Astrocyte of the cerebellum (primary cell): ENCODE measurements around the gene PPCS.

ENCODE experiments used
- DNase-seq: peaks from one replicate; pipeline ENCODE4 v3.0.0-alpha.2; 2011; ENCODE audit warnings: low read depth
- H3K4me3 ChIP-seq: 2 replicates; pipeline ENCODE4 v1.5.1; 2011; ENCODE audit warnings: mild to moderate bottlenecking, low read depth, low read length, moderate library complexity
- in situ Hi-C: cut with HindIII; loops from 2 replicates; pipeline ENCODE4 v1.10.0; 2017; ENCODE audit warnings: low sequenced_read_pairs
- TF ChIP-seq, protein P1 (sequence below): IDR thresholded peaks from 2 replicates; pipeline ENCODE4 v1.5.1; 2012; ENCODE audit warnings: low read length, low read depth, moderate library complexity, mild to moderate bottlenecking; ENCODE audit errors: missing control alignments

Gene PPCS

DNA sequence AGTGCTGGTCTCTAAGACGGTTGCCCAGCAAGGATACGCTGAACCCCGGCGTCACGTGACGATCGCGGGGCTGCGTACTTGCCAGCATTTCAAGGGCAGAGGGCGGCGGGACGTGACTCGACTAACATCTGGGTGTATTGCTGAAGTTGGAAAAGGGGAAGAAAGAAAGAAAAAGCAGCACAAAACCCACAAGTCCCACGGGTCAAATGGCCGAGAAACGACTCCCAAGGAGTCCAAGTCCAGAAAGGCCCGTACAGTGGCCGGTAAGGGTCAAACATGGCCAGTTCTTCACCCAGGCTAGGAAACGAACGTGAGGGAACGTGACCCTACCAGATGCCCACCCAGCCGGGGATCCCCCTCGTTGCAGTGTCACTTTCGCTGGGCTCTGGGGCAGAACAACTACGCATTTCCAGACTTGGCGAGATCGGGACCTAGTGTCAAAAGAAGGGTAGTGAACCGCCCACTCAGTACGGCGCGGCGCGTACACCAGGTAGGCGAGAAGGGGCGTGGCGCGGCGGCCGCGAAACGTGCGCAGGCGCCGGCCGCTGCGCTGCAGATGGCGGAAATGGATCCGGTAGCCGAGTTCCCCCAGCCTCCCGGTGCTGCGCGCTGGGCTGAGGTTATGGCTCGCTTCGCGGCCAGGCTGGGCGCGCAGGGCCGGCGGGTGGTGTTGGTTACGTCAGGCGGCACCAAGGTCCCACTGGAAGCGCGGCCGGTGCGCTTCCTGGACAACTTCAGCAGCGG, at the start of gene PPCS, which contains the start of gene ZMYND12:
TSS of gene PPCS (plus strand) at position 534 of the 744 bp plus-strand sequence. CDS start at position 557, 23 bp downstream.
TSS of gene ZMYND12 (minus strand) at position 13 of the 744 bp plus-strand sequence. CDS start 25 bp downstream, outside the sequence.
- in situ Hi-C loops = no loop called here
- peak within 1 kb of the TSS; percentile 66 for H3K4me3 ChIP-seq
- TF ChIP-seq, protein P1, sequence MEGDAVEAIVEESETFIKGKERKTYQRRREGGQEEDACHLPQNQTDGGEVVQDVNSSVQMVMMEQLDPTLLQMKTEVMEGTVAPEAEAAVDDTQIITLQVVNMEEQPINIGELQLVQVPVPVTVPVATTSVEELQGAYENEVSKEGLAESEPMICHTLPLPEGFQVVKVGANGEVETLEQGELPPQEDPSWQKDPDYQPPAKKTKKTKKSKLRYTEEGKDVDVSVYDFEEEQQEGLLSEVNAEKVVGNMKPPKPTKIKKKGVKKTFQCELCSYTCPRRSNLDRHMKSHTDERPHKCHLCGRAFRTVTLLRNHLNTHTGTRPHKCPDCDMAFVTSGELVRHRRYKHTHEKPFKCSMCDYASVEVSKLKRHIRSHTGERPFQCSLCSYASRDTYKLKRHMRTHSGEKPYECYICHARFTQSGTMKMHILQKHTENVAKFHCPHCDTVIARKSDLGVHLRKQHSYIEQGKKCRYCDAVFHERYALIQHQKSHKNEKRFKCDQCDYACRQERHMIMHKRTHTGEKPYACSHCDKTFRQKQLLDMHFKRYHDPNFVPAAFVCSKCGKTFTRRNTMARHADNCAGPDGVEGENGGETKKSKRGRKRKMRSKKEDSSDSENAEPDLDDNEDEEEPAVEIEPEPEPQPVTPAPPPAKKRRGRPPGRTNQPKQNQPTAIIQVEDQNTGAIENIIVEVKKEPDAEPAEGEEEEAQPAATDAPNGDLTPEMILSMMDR = no peak
- DNase-seq = peak; percentile 40

DNA sequence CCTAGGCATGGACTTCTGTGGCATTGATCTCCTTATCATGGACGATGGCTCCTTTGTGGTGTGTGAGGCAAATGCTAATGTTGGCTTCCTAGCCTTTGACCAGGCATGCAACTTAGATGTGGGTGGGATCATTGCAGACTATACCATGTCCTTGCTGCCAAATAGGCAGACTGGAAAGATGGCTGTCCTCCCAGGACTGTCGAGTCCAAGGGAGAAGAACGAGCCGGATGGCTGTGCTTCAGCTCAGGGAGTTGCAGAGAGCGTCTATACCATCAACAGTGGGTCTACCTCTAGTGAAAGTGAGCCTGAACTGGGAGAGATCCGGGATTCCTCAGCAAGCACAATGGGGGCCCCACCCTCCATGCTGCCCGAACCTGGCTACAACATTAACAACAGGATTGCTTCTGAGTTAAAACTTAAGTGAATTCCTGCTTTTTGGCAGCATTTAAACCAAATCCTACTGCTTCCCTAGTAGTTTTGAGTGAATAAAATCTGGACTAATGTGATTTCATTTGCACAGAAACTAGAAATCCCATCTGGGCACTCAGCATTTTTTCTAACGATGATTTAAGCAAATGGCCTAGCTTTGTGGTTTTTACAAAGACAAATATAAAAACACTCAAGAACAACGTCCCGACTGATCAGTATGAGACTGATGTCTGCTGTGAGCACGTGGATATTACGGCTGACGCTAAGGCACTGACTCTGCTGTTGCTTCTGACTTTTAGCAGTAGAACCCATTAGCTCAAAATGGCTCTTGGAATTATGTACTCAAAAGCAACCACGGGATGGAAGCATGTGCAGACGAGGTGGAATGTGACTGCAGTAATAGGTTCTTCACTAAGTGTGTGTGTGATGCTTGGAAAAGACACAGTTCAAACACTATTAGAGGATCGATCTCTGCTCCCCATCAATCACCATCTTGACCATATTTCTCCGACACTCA, 41.5 kb upstream of the PPCS start:
- TF ChIP-seq, protein P1 = no peak
- no peak overlapping the region for H3K4me3 ChIP-seq
- no peak for DNase-seq
- in situ Hi-C loops = no loop called here

DNA sequence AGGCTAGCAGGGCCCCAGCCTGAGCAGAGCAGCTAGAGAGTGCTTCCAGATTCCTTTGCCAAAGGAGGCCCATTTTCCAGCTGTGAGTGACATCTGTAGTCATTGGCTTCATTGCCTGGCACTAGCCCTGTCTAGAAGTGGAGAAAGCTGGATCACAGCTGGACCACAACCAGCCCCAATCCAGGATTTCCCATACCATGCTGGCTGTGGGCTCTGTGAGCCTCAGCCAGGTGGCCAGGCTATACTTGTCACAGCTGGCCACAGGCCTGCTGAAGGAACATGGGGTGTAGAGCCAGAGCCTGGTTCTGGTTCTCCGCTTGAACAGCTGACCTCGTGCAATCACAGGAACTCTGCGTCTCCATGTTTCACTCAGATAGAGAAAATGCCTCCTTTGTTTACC, 39.2 kb upstream of the PPCS start:
- TF ChIP-seq, protein P1 = no peak
- in situ Hi-C loops = no loop called here
- no peak for DNase-seq
- H3K4me3 ChIP-seq = no peak overlapping the region

DNA sequence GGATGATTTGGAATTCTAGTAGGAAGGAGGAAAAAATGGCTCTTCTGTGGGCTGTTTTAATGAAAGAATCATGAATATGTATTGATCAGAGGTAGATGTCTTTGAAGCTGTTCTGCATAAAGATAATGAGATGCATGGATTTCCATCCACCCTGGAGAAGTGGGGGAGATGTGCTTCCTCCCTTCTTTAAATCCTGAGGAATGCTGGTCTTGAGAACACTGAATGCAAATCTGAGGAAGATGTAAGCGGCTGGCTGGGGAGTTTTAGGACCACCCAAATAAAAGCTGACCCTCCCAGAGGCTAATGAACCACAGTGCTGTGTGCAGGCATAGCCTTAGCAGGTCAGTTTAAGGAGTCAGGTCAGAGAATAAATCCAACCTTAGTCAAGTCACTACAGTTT, 37.8 kb upstream of the PPCS start:
- H3K4me3 ChIP-seq = no peak overlapping the region
- TF ChIP-seq, protein P1 = no peak
- in situ Hi-C loops = no loop called here
- DNase-seq = no peak

DNA sequence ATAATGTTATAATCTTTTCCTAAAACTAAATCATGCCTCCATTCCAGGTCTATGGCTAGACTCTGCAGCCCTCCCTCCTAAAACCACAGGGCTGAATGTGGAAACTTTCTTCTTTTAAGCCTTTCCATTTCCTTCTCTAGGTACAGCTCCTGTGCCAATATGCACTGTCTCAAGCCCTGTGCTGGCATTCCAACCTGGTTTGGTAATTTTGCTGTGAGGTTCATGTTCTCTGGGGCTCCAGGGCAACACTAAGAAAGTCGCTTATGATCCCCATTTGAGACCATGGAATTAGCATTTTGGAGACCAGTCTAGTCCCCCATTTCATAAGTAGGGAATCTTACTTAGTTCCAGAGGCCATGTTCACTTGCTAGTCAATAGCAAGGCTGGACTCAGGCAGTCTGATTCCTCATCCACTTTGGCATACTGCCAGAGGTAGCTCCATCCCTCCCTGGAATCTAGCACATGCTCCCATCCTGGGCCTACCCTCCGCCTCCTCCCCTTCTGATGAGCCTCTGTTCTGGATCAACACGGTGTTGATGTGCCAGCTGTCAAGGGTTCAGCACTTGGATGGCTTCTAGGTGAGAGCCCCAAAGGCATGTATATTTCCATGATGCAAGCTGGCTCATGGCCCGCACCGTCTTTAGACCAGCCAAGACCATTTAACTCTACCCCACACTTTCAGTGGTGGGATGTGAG, 37.1 kb upstream of the PPCS start:
- no peak for DNase-seq
- TF ChIP-seq, protein P1 = no peak
- H3K4me3 ChIP-seq = no peak overlapping the region
- in situ Hi-C loops = no loop called here

DNA sequence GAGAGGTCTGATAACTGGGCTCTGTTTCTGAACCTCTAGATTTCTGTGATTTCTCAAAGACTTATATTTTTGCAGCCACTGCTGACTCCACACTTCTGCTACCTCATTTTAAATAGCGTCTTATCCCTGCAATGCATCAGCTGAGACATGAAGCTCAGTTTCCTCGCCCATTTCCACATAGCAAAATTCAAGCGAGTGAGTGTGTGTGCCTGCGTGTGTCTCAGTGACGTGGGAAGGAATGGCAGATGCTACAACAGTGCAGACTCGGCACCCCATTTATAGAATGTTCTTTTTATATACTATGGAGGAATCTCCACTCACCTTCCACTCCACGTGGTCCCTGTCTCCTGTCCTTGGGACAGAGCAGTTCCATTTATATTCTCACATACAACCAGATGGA, 36.2 kb upstream of the PPCS start:
- TF ChIP-seq, protein P1 = no peak
- H3K4me3 ChIP-seq = no peak overlapping the region
- DNase-seq = no peak
- in situ Hi-C loops = no loop called here
